WERI-Rb-1 (cell line): Measurements from ENCODE around the gene SLC11A2.

Experiments used
- DNase-seq: peaks from one replicate; pipeline ENCODE4 v3.0.0-alpha.2; 2020
- H3K27ac ChIP-seq: fragments of 250-450 bp; sonication (Bioruptor Pico); 2 replicates; pipeline ENCODE4 v1.5.1; 2020; ENCODE audit warnings: mild to moderate bottlenecking, moderate library complexity
- H3K27me3 ChIP-seq: fragments of 250-450 bp; sonication (Bioruptor Pico); 2 replicates; pipeline ENCODE4 v1.5.1; 2021; ENCODE audit warnings: mild to moderate bottlenecking, low read depth, moderate library complexity; ENCODE audit not compliant: insufficient read depth, severe bottlenecking
- H3K36me3 ChIP-seq: fragments of 250-450 bp; sonication (Bioruptor Pico); 2 replicates; pipeline ENCODE4 v1.5.1; 2020; ENCODE audit warnings: mild to moderate bottlenecking, moderate library complexity
- H3K4me3 ChIP-seq: 2 replicates; pipeline ENCODE4 v1.5.1; 2011; ENCODE audit warnings: low read depth, mild to moderate bottlenecking, control low read depth, low read length
- H3K9me3 ChIP-seq: fragments of 250-450 bp; sonication (Bioruptor Pico); 2 replicates; pipeline ENCODE4 v1.5.1; 2021; ENCODE audit warnings: mild to moderate bottlenecking, moderate library complexity; ENCODE audit not compliant: severe bottlenecking
- CTCF ChIP-seq: IDR thresholded peaks from 2 replicates; pipeline ENCODE4 v1.5.1; 2011; ENCODE audit warnings: low read depth, mild to moderate bottlenecking, control low read depth, inconsistent platforms, low read length

Gene SLC11A2

GRCh38 chr12:51000245-51000644 lies 25.9 kb downstream of the SLC11A2 start:
- Histone ChIP-seq H3K36me3 (peaks cover 55% of the 10 kb centered on the region), H3K4me3 (no peak overlapping the region), H3K27me3 (no peaks in the 10 kb centered on the region), H3K9me3 (no peaks in the 10 kb centered on the region), H3K27ac (no peak overlapping the region)
- no peak for DNase-seq
- no peak for TF ChIP-seq CTCF

- Histone ChIP-seq H3K36me3 (peaks cover 53% of the 10 kb centered on the region), H3K4me3 (no peak overlapping the region), H3K27ac (no peak overlapping the region), H3K9me3 (no peaks in the 10 kb centered on the region), H3K27me3 (no peaks in the 10 kb centered on the region)
- no peak for DNase-seq
- TF ChIP-seq CTCF: no peak
These were observed 27.1 kb downstream of the SLC11A2 start for GRCh38 chr12:50999093-50999492.

GRCh38 chr12:50992819-50993218 lies 33.4 kb downstream of the SLC11A2 start:
- Histone ChIP-seq H3K9me3 (no peaks in the 10 kb centered on the region), H3K36me3 (peaks cover 77% of the 10 kb centered on the region), H3K4me3 (no peak overlapping the region), H3K27ac (no peak overlapping the region), H3K27me3 (no peaks in the 10 kb centered on the region)
- TF ChIP-seq CTCF: no peak
- no peak for DNase-seq

GRCh38 chr12:50991291-50991690 lies 34.9 kb downstream of the SLC11A2 start:
- TF ChIP-seq CTCF: no peak
- Histone ChIP-seq H3K27ac (no peak overlapping the region), H3K9me3 (no peaks in the 10 kb centered on the region), H3K4me3 (no peak overlapping the region), H3K27me3 (no peaks in the 10 kb centered on the region), H3K36me3 (peaks cover 73% of the 10 kb centered on the region)
- no peak for DNase-seq

GRCh38 chr12:50990791-50991190 lies 35.4 kb downstream of the SLC11A2 start:
- Histone ChIP-seq H3K4me3 (no peak overlapping the region), H3K27ac (no peak overlapping the region), H3K9me3 (no peaks in the 10 kb centered on the region), H3K36me3 (peaks cover 71% of the 10 kb centered on the region), H3K27me3 (no peaks in the 10 kb centered on the region)
- TF ChIP-seq CTCF: no peak
- no peak for DNase-seq

GRCh38 chr12:50990147-50990727 lies 35.9 kb downstream of the SLC11A2 start:
- DNase-seq: no peak
- no peak for TF ChIP-seq CTCF
- Histone ChIP-seq H3K4me3 (no peak overlapping the region), H3K27me3 (no peaks in the 10 kb centered on the region), H3K27ac (no peak overlapping the region), H3K36me3 (peaks cover 65% of the 10 kb centered on the region), H3K9me3 (no peaks in the 10 kb centered on the region)
